ENCODE data around the gene CFH.

CFH gene

DNA sequence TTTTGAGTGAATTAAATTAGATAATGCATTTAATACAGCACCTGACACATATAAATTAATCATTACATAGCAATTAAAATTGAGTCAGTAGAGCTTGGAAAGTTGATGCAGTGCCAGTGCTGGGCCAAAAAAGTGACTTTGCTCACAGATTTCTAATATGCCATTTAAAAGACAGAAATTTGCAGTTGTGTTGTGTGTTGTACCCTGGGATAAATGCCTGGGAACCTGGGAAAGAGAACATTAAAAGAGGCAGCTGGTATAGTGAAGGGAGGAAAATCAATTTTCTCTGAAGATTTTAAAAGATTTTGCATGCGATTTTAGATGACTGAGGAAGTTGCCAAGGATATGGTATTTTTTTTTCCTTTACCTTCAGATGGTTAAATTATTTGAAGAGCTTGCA is 10.9 kb upstream of the CFH start:
- no peak overlapping the region for H3K27ac ChIP-seq (ENCODE audit: low read depth, low read length)
- no peak overlapping the region for H3K23ac ChIP-seq (ENCODE audit: low read length)
- WGBS (ENCODE audit: extremely low coverage, insufficient coverage, insufficient read length), result no CpG with 5 or more reads among the region's 1 CpG

DNA sequence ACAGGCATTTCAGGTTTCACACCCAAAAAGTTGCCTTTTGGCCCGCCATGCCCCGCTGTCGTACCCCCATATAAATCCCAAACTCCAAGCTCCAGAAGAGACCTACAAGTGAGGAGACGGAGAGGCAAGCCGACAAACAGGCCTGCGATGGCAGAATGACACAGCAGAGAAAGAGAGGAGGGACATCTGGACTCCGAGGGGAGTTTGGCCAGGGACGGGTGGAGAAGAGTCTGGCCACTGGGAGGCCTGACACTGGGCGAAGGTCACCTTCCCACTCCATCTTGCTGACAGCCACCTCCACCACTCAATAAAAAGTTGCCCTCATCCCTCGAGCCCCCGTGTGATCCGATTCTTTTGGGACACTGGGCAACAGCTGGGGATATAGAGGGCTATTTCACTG is 1.9 kb upstream of the CFH start:
- H4K8ac ChIP-seq (ENCODE audit: low read depth, low read length), result no peak overlapping the region
- no peak overlapping the region for H2BK120ac ChIP-seq (ENCODE audit: insufficient read depth, low read length, poor library complexity)
- H3K9me3 ChIP-seq (ENCODE audit: insufficient read depth, low read depth, low read length), result no peaks in the 10 kb centered on the region
- no peak overlapping the region for H3K18ac ChIP-seq (ENCODE audit: low read length)
- no peaks in the 10 kb centered on the region for H3K27me3 ChIP-seq (ENCODE audit: insufficient read depth, low read length)
- DNase-seq, result no peak
- no peak overlapping the region for H2BK5ac ChIP-seq (ENCODE audit: low read depth, low read length, poor library complexity)
- no peak overlapping the region for H2BK12ac ChIP-seq (ENCODE audit: low read length)
- H3K27ac ChIP-seq (ENCODE audit: low read depth, low read length), result no peak overlapping the region
- H3K4ac ChIP-seq (ENCODE audit: low read depth, low read length), result no peak overlapping the region
- H3K79me1 ChIP-seq (ENCODE audit: low read length), result no peaks in the 10 kb centered on the region
- no peak overlapping the region for H2AFZ ChIP-seq (ENCODE audit: insufficient read depth, low read length, poor library complexity)
- H4K12ac ChIP-seq (ENCODE audit: low read depth, low read length), result no peak overlapping the region
- H2AK5ac ChIP-seq (ENCODE audit: low read length), result no peak overlapping the region
- no peak overlapping the region for H3K4me2 ChIP-seq (ENCODE audit: low read length)
- no CpG with 5 or more reads among the region's 12 CpGs for WGBS (ENCODE audit: extremely low coverage, insufficient coverage, insufficient read length)
- H3K23ac ChIP-seq (ENCODE audit: low read length), result no peak overlapping the region
- no peaks in the 10 kb centered on the region for H3K4me1 ChIP-seq (ENCODE audit: control insufficient read depth in 1 of 2, insufficient read depth in 2 of 2, low read length in 2 of 2)
- H4K91ac ChIP-seq (ENCODE audit: low read depth, low read length), result no peak overlapping the region
- no peaks in the 10 kb centered on the region for H3K36me3 ChIP-seq (ENCODE audit: control insufficient read depth in 1 of 2, insufficient read depth in 2 of 2, low read length in 2 of 2)
- H3K4me3 ChIP-seq (ENCODE audit: low read depth, low read length), result no peak overlapping the region
- H3K79me2 ChIP-seq (ENCODE audit: control insufficient read depth, insufficient read depth, low read length, poor library complexity), result no peaks in the 10 kb centered on the region
- H3K14ac ChIP-seq (ENCODE audit: low read length), result no peak overlapping the region
- no peak overlapping the region for H3K9ac ChIP-seq (ENCODE audit: low read length)

More for the DNA sequence above, 10.9 kb upstream of the CFH start:
- no peaks in the 10 kb centered on the region for H3K79me2 ChIP-seq (ENCODE audit: control insufficient read depth, insufficient read depth, low read length, poor library complexity)
- no peaks in the 10 kb centered on the region for H3K79me1 ChIP-seq (ENCODE audit: low read length)
- no peak overlapping the region for H2AFZ ChIP-seq (ENCODE audit: insufficient read depth, low read length, poor library complexity)
- no peak overlapping the region for H3K18ac ChIP-seq (ENCODE audit: low read length)
- H3K4me3 ChIP-seq (ENCODE audit: low read depth, low read length), result no peak overlapping the region
- H3K4me2 ChIP-seq (ENCODE audit: low read length), result no peak overlapping the region
- H3K9me3 ChIP-seq (ENCODE audit: insufficient read depth, low read depth, low read length), result no peaks in the 10 kb centered on the region
- no peaks in the 10 kb centered on the region for H3K36me3 ChIP-seq (ENCODE audit: control insufficient read depth in 1 of 2, insufficient read depth in 2 of 2, low read length in 2 of 2)
- H2BK12ac ChIP-seq (ENCODE audit: low read length), result no peak overlapping the region
- no peak overlapping the region for H2BK120ac ChIP-seq (ENCODE audit: insufficient read depth, low read length, poor library complexity)
- no peaks in the 10 kb centered on the region for H3K27me3 ChIP-seq (ENCODE audit: insufficient read depth, low read length)
- no peak for DNase-seq
- H3K14ac ChIP-seq (ENCODE audit: low read length), result no peak overlapping the region
- H3K9ac ChIP-seq (ENCODE audit: low read length), result no peak overlapping the region
- no peaks in the 10 kb centered on the region for H3K4me1 ChIP-seq (ENCODE audit: control insufficient read depth in 1 of 2, insufficient read depth in 2 of 2, low read length in 2 of 2)
- H4K91ac ChIP-seq (ENCODE audit: low read depth, low read length), result no peak overlapping the region
- H4K8ac ChIP-seq (ENCODE audit: low read depth, low read length), result no peak overlapping the region
- no peak overlapping the region for H2AK5ac ChIP-seq (ENCODE audit: low read length)
- no peak overlapping the region for H4K12ac ChIP-seq (ENCODE audit: low read depth, low read length)
- no peak overlapping the region for H3K4ac ChIP-seq (ENCODE audit: low read depth, low read length)
- H2BK5ac ChIP-seq (ENCODE audit: low read depth, low read length, poor library complexity), result no peak overlapping the region

DNA sequence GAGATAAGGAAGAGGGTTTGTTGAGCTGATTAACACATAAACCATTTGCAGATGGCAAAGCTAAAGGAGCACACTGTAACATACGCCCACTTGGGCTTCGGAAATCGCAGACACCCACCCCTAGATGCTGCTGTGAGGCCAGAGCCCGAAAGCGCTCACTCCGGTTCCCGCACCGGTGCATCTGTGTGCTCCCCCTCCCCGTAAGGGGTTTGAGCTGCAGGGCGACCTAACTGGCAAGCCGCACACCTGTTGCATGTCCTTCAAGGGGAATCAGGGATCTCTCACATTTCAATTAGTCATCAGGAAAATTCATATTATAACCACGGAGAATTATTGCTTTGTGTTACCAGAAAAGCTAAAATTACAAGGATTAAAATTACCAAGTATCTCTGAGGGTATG is 1.4 kb upstream of the CFH start:
- Histone ChIP-seq H4K12ac (ENCODE audit: low read depth, low read length) (no peak overlapping the region), H3K4me3 (ENCODE audit: low read depth, low read length) (no peak overlapping the region), H3K4ac (ENCODE audit: low read depth, low read length) (no peak overlapping the region), H3K4me2 (ENCODE audit: low read length) (no peak overlapping the region), H2AFZ (ENCODE audit: insufficient read depth, low read length, poor library complexity) (no peak overlapping the region), H2BK12ac (ENCODE audit: low read length) (no peak overlapping the region), H3K9ac (ENCODE audit: low read length) (no peak overlapping the region), H2BK120ac (ENCODE audit: insufficient read depth, low read length, poor library complexity) (no peak overlapping the region), H4K91ac (ENCODE audit: low read depth, low read length) (no peak overlapping the region), H3K18ac (ENCODE audit: low read length) (no peak overlapping the region), H3K79me2 (ENCODE audit: control insufficient read depth, insufficient read depth, low read length, poor library complexity) (no peaks in the 10 kb centered on the region), H3K27me3 (ENCODE audit: insufficient read depth, low read length) (no peaks in the 10 kb centered on the region), H3K4me1 (ENCODE audit: control insufficient read depth in 1 of 2, insufficient read depth in 2 of 2, low read length in 2 of 2) (no peaks in the 10 kb centered on the region), H3K27ac (ENCODE audit: low read depth, low read length) (no peak overlapping the region), H3K36me3 (ENCODE audit: control insufficient read depth in 1 of 2, insufficient read depth in 2 of 2, low read length in 2 of 2) (no peaks in the 10 kb centered on the region), H3K23ac (ENCODE audit: low read length) (no peak overlapping the region), H2BK5ac (ENCODE audit: low read depth, low read length, poor library complexity) (no peak overlapping the region), H4K8ac (ENCODE audit: low read depth, low read length) (no peak overlapping the region), H3K79me1 (ENCODE audit: low read length) (no peaks in the 10 kb centered on the region), H3K14ac (ENCODE audit: low read length) (no peak overlapping the region), H3K9me3 (ENCODE audit: insufficient read depth, low read depth, low read length) (no peaks in the 10 kb centered on the region), H2AK5ac (ENCODE audit: low read length) (no peak overlapping the region)
- DNase-seq, result no peak
- no CpG with 5 or more reads among the region's 12 CpGs for WGBS (ENCODE audit: extremely low coverage, insufficient coverage, insufficient read length)

DNA sequence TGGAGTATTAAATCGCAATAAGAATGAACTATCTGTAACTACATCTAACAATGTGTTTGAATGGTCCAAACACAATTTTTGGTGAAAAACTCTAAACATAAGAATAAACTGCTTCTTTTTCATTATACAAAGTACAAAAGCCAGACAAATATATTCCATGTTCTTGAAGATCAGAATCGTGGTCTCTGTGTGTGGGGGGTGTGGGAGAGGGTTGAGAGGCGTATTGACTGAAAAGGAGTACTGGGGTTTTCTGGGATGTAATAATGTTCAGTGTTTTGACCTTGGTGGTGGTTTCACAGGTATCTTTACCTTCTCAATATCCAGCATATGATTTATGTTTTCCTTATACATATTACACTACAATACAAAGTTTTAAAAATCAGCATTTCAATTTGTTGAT is 764 bp upstream of the CFH start:
- Histone ChIP-seq H3K14ac (ENCODE audit: low read length) (no peak overlapping the region), H3K23ac (ENCODE audit: low read length) (no peak overlapping the region), H2AK5ac (ENCODE audit: low read length) (no peak overlapping the region), H3K27ac (ENCODE audit: low read depth, low read length) (no peak overlapping the region), H4K91ac (ENCODE audit: low read depth, low read length) (no peak overlapping the region), H4K12ac (ENCODE audit: low read depth, low read length) (no peak overlapping the region), H3K36me3 (ENCODE audit: control insufficient read depth in 1 of 2, insufficient read depth in 2 of 2, low read length in 2 of 2) (no peaks in the 10 kb centered on the region), H3K79me2 (ENCODE audit: control insufficient read depth, insufficient read depth, low read length, poor library complexity) (no peaks in the 10 kb centered on the region), H2BK120ac (ENCODE audit: insufficient read depth, low read length, poor library complexity) (no peak overlapping the region), H3K9me3 (ENCODE audit: insufficient read depth, low read depth, low read length) (no peaks in the 10 kb centered on the region), H2AFZ (ENCODE audit: insufficient read depth, low read length, poor library complexity) (no peak overlapping the region), H3K4ac (ENCODE audit: low read depth, low read length) (no peak overlapping the region), H3K9ac (ENCODE audit: low read length) (no peak overlapping the region), H3K79me1 (ENCODE audit: low read length) (no peaks in the 10 kb centered on the region), H3K27me3 (ENCODE audit: insufficient read depth, low read length) (no peaks in the 10 kb centered on the region), H2BK12ac (ENCODE audit: low read length) (no peak overlapping the region), H4K8ac (ENCODE audit: low read depth, low read length) (no peak overlapping the region), H3K4me2 (ENCODE audit: low read length) (no peak overlapping the region), H3K4me1 (ENCODE audit: control insufficient read depth in 1 of 2, insufficient read depth in 2 of 2, low read length in 2 of 2) (no peaks in the 10 kb centered on the region), H3K18ac (ENCODE audit: low read length) (no peak overlapping the region), H3K4me3 (ENCODE audit: low read depth, low read length) (no peak overlapping the region), H2BK5ac (ENCODE audit: low read depth, low read length, poor library complexity) (no peak overlapping the region)
- no CpG with 5 or more reads among the region's 3 CpGs for WGBS (ENCODE audit: extremely low coverage, insufficient coverage, insufficient read length)
- DNase-seq, result no peak
